ENCODE data around the gene AURKA. TPM values are rescaled to one million over a fixed set of nuclear protein-coding genes. Genes with fewer than 3 reads are reported as not detected.

Gene AURKA
- total RNA-seq, 1 experiment from 2014 or later, result 115 TPM

DNA sequence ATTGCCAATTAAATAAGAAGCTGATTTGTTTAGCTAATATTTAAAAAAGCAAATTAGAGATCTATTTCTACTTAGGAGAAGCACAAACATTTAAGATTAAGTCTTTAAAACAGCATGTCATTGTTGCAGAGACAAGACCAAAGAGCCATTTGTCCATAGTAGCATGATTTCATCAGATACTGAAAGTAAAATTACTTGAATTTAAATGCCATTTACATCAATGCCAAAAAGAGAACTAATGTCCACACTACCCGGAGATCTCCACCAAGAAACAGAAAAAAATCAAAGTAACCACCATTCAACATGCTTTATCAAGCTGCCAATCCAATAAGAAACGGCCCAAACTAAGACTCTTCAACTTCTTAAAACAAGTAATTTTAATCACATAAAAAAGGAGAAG is 15.7 kb downstream of the AURKA start:
- ChIA-PET POLR2A (no interaction called here), CTCF (no interaction called here)
- Histone ChIP-seq H3K4me3 (ENCODE audit: low read depth in 2 of 2, low read length in 2 of 2) (no peak overlapping the region), H3K9me3 (ENCODE audit: control insufficient read depth, insufficient read depth, low read depth, low read length) (no peaks in the 10 kb centered on the region), H3K27me3 (ENCODE audit: control insufficient read depth, insufficient read depth, low read length) (no peaks in the 10 kb centered on the region), H3K36me3 (ENCODE audit: control insufficient read depth, insufficient read depth, low read length) (peaks cover 51% of the 10 kb centered on the region), H3K27ac (ENCODE audit: low read length) (no peak overlapping the region), H3K4me1 (ENCODE audit: control insufficient read depth, insufficient read depth, low read length) (no peaks in the 10 kb centered on the region)
- in situ Hi-C loops (cut with HindIII; ENCODE audit: low pct_unique_long_range_greater_than_20kb, low sequenced_read_pairs) (no loop called here), intact Hi-C loops (cut with micrococcal nuclease; ENCODE audit: unreplicated experiment) (no loop called here)
- DNase-seq (ENCODE audit: low read depth, low spot score), result no peak
- BruUV-seq (replicated peaks), result no TSS peak
- ATAC-seq, result no peak
- TF ChIP-seq POLR2AphosphoS5 (IDR thresholded peaks at IDR 0.05; ENCODE audit: low read depth, low read length), result no peak

GRCh38 chr20:56373942-56374341 is 18.1 kb downstream of the AURKA start:
- Histone ChIP-seq H3K4me1 (ENCODE audit: control insufficient read depth, insufficient read depth, low read length) (no peaks in the 10 kb centered on the region), H3K36me3 (ENCODE audit: control insufficient read depth, insufficient read depth, low read length) (peaks cover 43% of the 10 kb centered on the region), H3K27me3 (ENCODE audit: control insufficient read depth, insufficient read depth, low read length) (no peaks in the 10 kb centered on the region), H3K9me3 (ENCODE audit: control insufficient read depth, insufficient read depth, low read depth, low read length) (no peaks in the 10 kb centered on the region), H3K4me3 (ENCODE audit: low read depth in 2 of 2, low read length in 2 of 2) (no peak overlapping the region), H3K27ac (ENCODE audit: low read length) (no peak overlapping the region)
- ChIA-PET POLR2A (no interaction called here), CTCF (interaction anchor here (0.7 kb wide), 1 partner anchor 172 kb away, joined by 4 read pairs; no protein-coding TSS in a partner anchor)
- DNase-seq (ENCODE audit: low read depth, low spot score) (no peak), ATAC-seq (no peak; the same call in 1 of the 2 replicates)
- in situ Hi-C loops (cut with HindIII; ENCODE audit: low pct_unique_long_range_greater_than_20kb, low sequenced_read_pairs) (no loop called here), intact Hi-C loops (cut with micrococcal nuclease; ENCODE audit: unreplicated experiment) (no loop called here)
- TF ChIP-seq, protein P1, sequence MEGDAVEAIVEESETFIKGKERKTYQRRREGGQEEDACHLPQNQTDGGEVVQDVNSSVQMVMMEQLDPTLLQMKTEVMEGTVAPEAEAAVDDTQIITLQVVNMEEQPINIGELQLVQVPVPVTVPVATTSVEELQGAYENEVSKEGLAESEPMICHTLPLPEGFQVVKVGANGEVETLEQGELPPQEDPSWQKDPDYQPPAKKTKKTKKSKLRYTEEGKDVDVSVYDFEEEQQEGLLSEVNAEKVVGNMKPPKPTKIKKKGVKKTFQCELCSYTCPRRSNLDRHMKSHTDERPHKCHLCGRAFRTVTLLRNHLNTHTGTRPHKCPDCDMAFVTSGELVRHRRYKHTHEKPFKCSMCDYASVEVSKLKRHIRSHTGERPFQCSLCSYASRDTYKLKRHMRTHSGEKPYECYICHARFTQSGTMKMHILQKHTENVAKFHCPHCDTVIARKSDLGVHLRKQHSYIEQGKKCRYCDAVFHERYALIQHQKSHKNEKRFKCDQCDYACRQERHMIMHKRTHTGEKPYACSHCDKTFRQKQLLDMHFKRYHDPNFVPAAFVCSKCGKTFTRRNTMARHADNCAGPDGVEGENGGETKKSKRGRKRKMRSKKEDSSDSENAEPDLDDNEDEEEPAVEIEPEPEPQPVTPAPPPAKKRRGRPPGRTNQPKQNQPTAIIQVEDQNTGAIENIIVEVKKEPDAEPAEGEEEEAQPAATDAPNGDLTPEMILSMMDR (IDR thresholded peaks at IDR 0.05), result no peak
- TF ChIP-seq POLR2AphosphoS5 (IDR thresholded peaks at IDR 0.05; ENCODE audit: low read depth, low read length), result no peak
- no peak for TF ChIP-seq REST (IDR thresholded peaks at IDR 0.05; ENCODE audit: insufficient read depth in 1 of 2, low read depth in 2 of 2, low read length in 1 of 2)
- TF ChIP-seq SIN3A (IDR thresholded peaks at IDR 0.05; ENCODE audit: borderline replicate concordance, insufficient read depth, low read depth, low read length), result no peak
- no peak for TF ChIP-seq TCF7L2 (IDR thresholded peaks at IDR 0.05; ENCODE audit: low read depth, low read length)
- no TSS peak for BruUV-seq (replicated peaks)

- ChIA-PET CTCF (no interaction called here), POLR2A (interaction anchor here (0.6 kb wide), 1 partner anchor 337 kb away, joined by 7 read pairs; no protein-coding TSS in a partner anchor)
- intact Hi-C loops (cut with micrococcal nuclease; ENCODE audit: unreplicated experiment) (no loop called here), in situ Hi-C loops (cut with HindIII; ENCODE audit: low pct_unique_long_range_greater_than_20kb, low sequenced_read_pairs) (no loop called here)
- Histone ChIP-seq H3K27me3 (ENCODE audit: control insufficient read depth, insufficient read depth, low read length) (no peaks in the 10 kb centered on the region), H3K36me3 (ENCODE audit: control insufficient read depth, insufficient read depth, low read length) (peaks cover 38% of the 10 kb centered on the region), H3K4me1 (ENCODE audit: control insufficient read depth, insufficient read depth, low read length) (no peaks in the 10 kb centered on the region), H3K27ac (ENCODE audit: low read length) (no peak overlapping the region), H3K9me3 (ENCODE audit: control insufficient read depth, insufficient read depth, low read depth, low read length) (no peaks in the 10 kb centered on the region), H3K4me3 (ENCODE audit: low read depth in 2 of 2, low read length in 2 of 2) (no peak overlapping the region)
- DNase-seq (ENCODE audit: low read depth, low spot score) (no peak), ATAC-seq (no peak)
- TSS peak; percentile 23 for BruUV-seq (replicated peaks)
- TF ChIP-seq REST (IDR thresholded peaks at IDR 0.05; ENCODE audit: insufficient read depth in 1 of 2, low read depth in 2 of 2, low read length in 1 of 2) (no peak), TCF7L2 (IDR thresholded peaks at IDR 0.05; ENCODE audit: low read depth, low read length) (no peak), POLR2AphosphoS5 (IDR thresholded peaks at IDR 0.05; ENCODE audit: low read depth, low read length) (no peak), SIN3A (IDR thresholded peaks at IDR 0.05; ENCODE audit: borderline replicate concordance, insufficient read depth, low read depth, low read length) (no peak)
- TF ChIP-seq, protein P1 (IDR thresholded peaks at IDR 0.05), result no peak
These were observed 19.2 kb downstream of the AURKA start for GRCh38 chr20:56372850-56373249.

Measured in Panc1 (cell line).